GM12874 (cell line): Measurements from ENCODE around the gene JAG1.

Experiments
- TF ChIP-seq, protein P1 (sequence below): IDR thresholded peaks from 2 replicates; pipeline ENCODE4 v1.5.1; 2011; ENCODE audit warnings: low read depth, mild to moderate bottlenecking, control low read depth, low read length, moderate library complexity; ENCODE audit not compliant: insufficient read depth

JAG1 gene

DNA sequence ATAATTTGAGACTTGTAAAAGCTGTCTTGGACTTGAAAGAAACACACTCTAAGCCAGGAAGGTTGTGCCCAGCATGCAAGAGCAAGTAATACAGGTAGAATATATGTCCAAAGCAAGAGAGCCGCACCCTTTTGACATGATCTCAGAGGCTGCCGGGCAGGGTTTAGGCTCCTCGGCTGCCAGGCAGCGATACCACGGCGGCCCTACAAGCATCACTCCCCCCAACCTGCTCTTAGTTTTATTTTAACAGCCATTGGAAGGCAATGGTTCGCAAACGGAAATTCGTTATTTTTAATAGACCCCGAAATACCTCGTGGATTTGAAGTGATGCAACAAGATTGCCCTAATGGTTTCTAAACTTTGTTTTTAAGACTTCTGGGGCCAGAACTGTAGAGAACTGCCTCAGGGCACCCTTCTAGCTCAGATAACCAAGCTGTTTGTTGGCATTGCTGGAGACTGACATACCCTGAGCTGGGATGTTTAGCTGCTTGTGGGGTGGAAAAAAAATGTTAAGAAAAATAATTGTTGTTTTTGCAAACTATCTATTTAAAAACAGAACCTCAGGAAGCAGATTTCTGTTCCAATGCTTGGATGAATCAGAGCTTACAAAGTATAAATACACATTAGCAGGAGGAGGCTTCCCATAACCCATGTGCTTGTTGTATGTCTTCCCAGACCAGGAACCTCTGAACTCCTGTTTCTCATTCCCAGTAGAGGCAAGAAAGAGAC is 39.0 kb downstream of the JAG1 start:
- TF ChIP-seq, protein P1, sequence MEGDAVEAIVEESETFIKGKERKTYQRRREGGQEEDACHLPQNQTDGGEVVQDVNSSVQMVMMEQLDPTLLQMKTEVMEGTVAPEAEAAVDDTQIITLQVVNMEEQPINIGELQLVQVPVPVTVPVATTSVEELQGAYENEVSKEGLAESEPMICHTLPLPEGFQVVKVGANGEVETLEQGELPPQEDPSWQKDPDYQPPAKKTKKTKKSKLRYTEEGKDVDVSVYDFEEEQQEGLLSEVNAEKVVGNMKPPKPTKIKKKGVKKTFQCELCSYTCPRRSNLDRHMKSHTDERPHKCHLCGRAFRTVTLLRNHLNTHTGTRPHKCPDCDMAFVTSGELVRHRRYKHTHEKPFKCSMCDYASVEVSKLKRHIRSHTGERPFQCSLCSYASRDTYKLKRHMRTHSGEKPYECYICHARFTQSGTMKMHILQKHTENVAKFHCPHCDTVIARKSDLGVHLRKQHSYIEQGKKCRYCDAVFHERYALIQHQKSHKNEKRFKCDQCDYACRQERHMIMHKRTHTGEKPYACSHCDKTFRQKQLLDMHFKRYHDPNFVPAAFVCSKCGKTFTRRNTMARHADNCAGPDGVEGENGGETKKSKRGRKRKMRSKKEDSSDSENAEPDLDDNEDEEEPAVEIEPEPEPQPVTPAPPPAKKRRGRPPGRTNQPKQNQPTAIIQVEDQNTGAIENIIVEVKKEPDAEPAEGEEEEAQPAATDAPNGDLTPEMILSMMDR, result no peak

DNA sequence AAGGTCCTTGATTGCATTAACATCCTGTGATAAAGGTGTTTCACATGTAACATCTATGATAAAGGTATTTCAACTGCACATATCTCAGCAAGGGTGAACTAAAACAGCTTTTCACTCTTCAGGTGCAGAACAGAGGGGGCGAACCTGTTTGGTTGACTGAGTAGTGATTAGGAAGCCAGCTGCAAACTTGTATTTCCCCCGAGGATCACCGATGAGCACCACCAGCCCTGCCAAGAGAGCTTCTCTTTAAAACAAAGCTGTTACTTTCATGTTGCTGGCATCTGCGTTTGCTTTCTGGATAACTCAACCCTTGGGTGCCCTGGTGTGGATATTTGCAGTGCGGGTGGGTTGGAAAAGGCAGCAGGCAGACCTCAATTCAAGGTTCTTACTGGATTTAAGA is 39.6 kb downstream of the JAG1 start:
- TF ChIP-seq, protein P1, result no peak

DNA sequence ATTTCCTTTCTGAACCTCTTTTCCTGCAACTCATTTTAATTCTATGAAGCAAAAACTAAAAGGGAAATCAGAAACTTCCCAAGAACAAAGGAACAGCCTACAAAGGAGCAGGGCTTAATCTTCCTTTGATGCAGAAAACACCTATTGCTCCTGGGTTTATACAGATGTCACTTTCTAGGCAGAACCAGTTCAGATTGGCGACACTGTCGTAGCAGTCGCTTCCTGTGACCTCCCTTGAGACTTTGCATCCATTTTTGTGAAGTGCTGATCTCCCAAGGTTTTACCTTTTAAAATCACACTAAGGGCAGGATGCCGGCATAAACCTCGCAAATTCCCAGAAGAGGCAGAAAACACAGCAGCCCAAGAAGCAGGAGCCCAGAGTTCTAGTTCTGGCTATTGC is 40.1 kb downstream of the JAG1 start:
- TF ChIP-seq, protein P1, result no peak

DNA sequence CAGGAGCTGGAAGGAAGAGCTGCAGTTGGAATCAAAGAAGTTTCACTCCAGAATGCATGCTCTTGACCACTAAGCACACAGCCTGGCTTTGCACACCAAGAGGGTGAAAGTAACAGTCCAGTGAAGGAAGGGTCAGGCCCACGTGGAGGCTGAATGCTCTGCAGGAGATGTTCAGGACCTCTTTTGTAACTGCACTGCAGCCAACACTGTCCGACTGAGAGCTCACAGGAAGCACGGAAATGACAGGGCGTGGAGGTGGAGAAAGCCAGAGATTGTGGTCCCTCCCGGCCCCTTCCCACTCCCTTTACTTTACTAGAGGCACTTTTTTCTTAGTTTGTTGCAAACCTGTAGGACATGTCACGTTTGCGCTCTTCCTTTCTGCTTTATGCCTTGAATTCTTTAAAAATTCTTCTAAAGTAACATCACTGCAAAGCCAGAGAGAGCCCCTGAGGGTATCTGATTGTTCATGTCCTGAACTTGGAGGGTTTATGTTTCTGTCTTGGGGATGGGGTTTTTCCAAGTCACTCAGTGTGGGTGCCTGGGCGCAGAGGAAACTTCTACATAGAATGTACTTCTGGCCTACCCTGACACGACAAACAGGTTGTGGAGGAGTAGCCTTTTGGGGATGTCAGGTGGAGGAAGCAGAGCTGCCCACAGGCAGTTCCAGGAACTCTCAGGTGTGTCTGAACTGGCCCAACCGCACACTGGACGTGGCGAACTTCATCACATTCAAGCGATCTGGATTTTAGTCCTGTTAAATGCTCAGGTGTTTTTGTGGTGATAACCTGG is 40.9 kb downstream of the JAG1 start:
- TF ChIP-seq, protein P1, result no peak

DNA sequence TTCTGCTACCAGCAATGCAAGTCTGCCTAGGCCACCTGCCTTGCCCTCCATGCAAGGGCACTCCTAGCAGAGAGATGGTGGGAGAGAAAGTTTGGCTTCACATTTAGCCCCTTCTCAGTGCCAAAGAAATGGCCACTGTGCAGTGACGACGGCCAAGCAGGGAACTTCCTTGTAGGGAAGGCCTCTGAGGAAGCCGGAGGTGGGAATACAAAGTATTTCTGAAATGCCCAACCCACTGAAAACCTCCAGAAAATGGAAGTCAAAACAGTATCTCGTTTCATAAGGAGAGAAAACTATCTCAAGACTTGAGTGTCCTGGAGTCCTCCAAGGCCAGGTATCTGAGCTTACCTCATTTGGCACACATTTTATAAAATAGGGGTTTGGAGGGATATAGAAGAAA is 42.7 kb downstream of the JAG1 start:
- TF ChIP-seq, protein P1, result no peak

DNA sequence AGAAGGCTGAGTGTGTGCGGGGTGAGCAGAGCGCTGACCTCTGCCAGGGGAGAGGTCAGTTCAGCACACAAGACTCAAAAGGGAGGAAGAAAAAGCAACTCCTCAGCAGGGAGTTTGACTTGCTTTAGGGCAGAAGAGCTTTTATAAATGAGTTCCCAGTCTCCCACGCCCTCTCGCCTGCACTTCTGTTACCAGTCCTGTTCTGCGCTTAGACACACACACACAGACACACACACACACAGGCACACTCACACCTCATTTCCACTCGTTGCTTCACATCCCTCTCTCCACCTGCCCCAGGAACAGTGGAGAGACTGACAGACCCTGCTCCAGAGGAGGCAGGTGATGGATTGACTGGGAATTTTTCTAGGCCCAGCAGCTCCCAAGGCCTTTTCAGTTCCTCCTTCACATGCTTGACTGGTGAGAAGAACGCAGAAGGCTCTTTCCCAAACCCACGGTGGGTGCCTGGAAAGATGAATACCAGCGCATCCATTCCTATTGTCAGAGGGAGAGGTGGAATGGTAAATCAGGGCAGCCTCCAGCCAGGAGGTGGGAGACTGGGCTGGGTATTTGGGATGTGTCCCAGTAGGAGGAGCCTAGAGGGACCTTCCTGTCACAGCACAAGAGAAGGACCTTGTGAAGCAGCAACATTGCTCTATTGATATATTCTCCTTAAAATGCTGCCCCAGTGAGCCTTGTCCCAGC is 43.7 kb downstream of the JAG1 start:
- TF ChIP-seq, protein P1, result no peak

DNA sequence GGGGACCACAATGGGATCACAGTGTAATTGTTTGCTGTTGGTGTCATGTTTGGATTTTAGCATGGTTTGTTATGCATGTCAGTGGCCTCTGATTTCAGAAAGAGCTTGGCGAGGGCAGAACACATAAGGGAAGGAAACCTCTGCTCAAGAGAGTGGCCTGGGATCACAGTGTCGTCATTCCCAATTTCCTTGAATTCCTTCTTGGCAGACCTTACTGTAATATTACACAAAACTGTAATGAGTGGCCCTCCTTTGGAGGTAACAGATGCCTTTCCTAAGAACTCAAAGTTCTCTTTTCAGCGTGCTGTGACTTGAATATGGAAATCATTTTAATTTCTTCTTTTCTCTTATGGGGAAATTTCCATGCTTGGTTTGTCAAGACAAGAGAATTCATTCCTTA is 46.9 kb downstream of the JAG1 start:
- TF ChIP-seq, protein P1, result no peak
